ENCODE measurements around the gene ICAM1.

- TF ChIP-seq CTCF (IDR thresholded peaks at IDR 0.05) (no peak), POLR2A (IDR thresholded peaks at IDR 0.05) (no peak)
These were observed 16.1 kb downstream of the ICAM1 start, which contains the start of gene ICAM4 for GRCh38 chr19:10286803-10287737.

All from right lobe of liver (tissue), 4 donors.